ENCODE results near the gene CBS.
"Not testable (repeated sequence)": the region's sequence is repeated elsewhere in the genome, so short reads cannot be mapped to it uniquely, and the experiment has no call there.

CBS gene

DNA sequence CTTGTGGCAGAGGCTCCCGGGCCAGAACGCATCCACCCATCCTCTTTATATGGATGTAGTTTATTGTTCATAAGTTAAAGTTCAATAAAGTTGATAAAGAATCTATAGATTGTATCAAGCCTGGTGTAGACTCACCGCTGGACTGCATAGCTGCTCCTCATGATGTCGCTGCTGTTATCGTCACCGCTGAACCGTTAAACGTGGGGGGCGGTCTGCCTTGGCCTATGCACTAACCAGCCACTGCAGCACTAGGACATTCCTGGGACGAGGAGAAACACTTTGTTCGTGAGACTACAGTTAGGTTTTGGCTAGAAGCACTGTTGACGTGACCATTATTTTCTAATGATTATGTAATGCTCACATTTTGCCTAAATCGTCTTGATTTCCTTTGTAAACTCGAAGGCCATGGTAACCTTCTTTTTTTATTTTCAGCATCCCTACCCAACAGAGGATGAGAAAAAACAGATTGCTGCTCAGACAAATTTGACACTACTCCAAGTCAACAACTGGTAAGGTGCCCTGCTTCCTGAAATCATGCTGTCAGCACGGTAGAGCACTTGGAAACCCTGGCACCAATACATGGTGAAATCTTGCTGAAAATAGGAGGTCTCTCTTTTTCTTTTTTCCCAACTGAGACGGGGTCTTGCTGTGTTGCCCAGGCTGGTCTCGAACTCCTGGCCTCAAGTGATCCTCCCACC, 51.0 kb downstream of the CBS start:
- DNase-seq (ENCODE audit: low read depth): no peak

DNA sequence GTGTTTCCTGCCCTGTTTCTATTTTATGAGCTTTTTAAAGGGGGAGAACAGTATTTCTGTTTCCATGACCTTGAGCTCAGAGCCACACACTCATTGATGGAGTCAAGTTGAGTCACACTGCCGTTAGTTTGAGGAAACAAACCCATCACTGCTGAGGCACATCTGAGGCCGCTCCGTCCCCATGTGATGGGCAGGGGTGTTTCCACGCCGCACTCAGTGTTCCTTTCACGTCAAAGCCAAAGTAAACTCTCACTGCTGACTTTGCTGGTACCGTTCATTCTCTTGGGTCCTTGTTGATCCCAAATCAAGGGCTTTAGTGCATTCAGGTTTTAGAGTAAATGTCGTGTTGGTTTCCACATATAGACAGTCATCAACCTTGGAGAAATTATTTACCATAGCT, 52.5 kb downstream of the CBS start:
- no peak for DNase-seq (ENCODE audit: low read depth)

DNA sequence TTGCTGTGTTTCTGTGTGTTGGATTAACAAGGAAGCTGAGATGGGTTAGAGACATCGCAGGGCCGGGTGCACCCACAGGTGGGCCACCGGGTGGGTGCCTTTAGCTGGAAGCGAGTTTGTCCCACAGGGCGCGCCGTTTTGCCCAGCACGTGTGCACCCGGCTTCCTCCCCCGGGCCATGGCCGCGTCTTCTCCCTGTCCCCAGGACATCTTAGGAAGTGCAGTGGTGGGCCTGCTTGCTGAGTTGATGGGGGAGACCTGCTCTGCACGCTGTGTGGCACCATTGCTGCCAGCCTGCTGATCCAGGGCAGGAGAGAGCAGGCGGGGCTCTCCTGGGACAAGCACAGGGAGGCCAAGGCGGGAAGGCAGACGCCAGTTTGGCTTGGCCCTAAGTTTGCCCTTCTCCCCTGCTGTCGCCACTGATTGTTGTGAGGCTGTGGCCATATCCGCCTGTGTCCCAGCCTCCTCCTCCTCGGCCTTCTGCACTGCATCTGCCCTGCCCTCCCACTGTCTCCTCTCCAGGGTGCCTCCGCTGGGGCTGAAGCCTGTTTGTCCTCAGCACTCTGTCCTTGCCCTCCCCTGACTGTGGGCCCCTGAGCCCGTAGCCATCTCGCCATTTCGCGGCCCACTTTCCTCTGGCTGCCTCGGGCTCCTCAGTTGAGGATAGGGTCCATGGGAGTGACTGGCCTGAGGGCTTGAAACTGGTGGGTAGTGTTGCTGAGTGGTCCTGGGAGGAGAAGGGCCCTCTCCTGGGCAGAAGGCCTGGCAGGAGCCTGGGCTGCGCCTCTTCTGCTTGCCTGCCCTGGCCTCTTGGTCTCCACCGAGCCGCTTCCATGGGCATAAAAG, 53.7 kb downstream of the CBS start:
- DNase-seq (ENCODE audit: low read depth): no peak

DNA sequence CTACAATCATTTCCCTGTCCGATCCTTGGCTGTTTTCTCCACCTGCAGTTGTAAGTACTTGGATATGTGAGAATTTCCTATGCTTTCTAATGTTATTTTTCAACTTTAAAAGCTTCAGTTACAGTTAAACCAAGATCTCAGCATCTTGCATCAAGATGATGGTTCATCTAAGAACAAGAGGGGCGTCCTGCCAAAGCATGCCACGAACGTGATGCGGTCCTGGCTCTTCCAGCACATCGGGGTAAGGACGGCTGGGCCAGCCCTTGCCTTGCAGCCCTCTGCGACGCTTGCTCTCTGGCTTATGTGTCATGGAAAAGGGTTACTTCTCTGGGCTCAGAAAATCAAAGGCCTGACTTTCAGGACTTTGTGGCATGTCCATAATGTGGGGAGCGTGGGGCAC, 54.4 kb downstream of the CBS start:
- no peak for DNase-seq (ENCODE audit: low read depth)

DNA sequence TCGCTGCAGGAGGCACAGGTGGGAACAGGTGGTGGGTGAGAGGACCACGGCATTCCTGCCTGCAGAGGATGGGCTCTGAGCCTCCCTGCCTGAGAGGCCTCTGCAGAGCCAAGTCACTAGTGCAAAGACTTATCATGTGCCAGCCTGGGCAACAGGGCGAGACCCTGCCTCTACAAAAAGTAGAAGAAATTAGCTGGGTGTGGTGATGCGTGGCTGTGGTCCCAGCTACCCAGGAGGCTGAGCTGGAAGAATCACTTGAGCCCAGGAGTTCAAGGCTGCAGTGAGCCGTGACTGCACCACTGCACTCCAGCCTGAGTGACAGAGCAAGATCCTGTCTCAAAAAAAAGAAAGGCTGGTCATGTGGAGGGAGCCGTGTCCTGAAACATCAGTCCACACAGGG, 54.9 kb downstream of the CBS start:
- DNase-seq (ENCODE audit: low read depth): no peak

DNA sequence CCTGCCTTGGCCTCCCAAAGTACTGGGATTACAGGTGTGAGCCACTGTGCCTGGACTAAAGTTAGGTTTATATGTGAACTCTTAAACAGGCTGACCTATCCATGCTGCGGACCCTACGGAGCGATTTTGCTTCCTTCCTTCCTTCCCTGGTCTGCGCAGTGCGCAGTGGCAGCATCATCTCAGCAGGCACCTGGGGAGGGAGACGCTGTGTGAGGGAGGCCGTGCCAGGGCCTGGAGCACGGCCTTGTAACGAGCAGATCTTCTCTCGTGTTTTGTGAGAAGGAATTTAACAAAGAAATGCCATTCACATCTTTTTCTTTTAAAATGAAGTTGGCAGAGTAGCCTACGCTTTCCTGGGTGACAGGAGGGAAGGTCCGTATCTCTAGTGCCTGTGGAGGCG, 55.5 kb downstream of the CBS start:
- DNase-seq (ENCODE audit: low read depth): no peak

DNA sequence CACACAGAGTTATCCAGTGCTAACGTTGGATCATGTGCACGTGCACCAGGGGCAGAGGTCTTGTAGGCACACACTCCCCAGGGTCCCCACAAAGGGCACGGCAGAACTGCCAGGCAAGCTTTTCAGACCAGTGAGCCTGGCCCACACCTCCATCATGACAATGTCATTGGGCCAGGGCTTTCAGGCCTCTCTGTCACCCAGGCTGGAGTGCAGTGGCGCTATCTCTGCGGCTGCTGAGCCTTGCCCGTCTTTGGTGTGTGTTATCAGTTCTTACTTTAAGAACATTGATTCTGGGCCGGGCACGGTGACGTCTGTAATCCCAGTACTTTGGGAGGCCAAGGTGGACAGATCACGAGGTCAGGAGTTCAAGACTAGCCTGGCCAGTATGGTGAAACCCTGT, 57.1 kb downstream of the CBS start:
- no peak for DNase-seq (ENCODE audit: low read depth)

DNA sequence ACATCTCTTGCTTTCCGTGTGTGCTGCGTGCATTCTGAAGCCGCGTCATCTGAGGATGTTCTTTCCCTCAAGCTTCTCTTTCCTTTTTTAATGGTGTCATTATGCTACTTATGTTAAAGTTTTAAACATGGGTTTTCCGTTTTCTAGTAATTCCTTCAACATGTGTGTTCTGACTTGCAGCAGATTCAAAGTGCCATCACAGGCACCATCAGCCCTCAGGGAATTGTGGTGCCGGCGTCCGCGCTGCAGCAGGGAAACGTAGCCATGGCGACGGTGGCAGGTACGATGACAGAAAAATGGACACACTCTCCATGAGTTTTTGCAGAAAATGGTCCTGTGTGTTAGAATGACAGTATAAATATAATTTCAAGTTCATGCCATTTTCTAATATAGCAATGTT, 58.9 kb downstream of the CBS start:
- no peak for DNase-seq (ENCODE audit: low read depth)

DNA sequence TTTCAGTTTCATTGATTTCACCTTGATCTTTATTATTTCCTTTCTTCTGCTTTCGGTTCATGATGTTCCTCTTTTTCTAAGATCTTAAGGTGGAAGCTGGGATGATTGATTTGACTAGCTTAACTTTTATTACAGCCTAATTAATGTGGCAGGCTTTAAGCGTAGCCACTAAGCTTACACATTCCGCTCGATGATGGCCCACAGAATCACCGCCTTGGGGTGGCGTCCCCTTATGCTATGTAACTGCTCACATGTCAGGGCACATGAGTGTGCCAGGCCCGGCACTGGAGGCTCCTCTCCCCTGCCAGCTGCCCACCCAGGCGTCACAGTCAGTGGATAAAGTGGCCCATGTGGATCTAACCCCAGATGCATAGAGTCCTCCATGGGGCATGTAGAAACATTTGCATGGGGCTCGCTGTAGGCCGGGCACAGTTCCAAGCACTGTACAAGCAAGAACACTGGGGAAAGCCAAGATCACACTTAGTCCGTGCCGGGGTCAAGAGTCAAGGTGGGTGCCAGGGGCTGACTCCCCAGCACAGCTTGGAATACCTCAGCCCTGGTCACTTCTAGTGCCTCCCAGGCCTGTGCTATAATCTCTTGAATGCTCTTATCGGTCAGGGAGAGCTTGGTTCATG, 59.6 kb downstream of the CBS start:
- no peak for DNase-seq (ENCODE audit: low read depth)

DNA sequence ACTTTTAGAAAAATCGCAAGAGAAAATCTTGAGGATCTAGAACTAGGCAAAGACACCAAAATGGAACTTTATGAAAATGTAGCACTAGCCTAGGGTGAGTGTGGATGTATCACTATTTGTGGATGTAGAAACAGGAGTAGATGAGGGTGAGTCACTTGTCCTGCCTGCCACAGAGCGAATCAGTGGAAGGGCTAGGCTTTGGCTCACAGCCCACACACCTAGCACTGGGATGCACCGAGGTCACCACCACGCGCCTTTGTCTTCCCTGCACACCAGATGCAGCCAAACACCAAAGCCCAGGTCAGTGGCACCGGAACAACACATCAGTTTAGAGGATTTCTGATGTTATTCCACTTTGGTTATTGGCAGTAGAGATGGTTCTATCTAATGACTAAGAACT, 63.0 kb downstream of the CBS start:
- no peak for DNase-seq (ENCODE audit: low read depth)

DNA sequence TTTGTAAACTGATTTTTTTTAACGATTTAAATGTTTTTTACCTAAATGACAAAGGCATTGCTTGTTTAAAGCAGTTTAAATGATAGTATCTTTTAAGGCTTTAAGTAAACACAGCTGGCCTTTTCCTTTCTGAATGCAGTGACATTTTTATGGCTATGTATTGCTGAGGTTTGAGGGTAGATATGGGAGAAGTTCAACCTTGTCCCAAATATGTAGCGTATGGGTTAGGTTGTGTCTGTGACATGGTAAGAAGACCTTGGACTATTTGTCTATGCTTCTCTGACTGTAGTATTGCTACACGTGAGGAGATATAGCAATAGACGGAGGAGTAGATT, 68.8 kb downstream of the CBS start:
- DNase-seq (ENCODE audit: low read depth): no peak

DNA sequence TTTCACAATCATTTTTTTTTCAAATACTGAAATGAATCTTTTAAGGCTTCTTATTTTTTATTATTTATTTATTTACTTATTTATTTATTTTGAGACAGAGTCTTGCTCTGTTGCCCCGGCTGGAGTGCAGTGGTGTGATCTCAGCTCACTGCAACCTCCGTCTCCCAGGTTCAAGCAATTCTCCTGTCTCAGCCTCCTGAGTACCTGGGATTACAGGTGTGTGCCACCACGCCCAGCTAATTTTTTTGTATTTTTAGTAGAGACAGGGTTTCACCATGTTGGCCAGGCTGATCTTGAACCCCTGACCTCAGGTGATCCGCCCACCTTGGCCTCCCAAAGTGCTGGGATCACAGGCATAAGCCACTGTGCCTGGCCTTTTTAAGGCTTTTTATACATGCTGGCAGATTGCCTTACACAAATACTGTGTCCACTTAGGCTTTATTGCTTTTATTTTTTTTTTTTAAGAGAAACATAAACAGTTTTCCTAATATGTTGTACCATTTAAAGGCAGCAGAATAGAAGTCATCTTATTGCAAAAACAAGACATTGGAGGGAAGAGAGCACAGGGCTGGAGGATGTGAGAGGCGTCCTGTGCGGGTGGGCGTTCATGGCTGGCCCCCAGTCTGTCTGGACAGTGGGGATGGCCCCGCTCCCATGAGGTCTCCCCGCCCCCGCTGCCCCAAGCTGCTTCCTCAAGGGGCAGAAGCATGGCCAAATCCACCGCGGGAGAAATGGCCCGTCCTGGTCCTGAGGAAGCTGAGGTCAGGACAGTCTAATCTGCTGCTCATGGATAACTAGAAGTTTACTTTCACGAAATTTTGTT, 69.4 kb downstream of the CBS start:
- DNase-seq (ENCODE audit: low read depth): not testable (repeated sequence)

DNA sequence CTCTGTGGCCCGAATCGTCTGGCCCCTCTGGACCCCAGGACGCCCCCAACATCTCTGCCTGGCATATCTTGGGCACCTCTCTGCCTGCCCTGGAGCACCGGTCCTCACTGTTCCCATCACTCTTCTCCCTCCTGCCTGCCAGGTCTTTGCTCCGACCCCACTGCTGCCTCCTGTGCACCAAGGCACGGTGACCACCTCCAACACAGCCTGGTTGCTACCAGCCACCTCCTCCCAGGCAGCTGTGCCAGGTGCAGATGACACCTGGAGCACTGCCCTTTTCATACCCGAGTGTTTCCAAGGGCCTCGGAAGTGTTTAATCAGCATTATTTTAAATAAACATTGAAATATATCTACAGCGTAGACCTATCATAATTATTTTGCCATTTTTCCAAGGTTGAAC, 70.0 kb downstream of the CBS start:
- no peak for DNase-seq (ENCODE audit: low read depth)

DNA sequence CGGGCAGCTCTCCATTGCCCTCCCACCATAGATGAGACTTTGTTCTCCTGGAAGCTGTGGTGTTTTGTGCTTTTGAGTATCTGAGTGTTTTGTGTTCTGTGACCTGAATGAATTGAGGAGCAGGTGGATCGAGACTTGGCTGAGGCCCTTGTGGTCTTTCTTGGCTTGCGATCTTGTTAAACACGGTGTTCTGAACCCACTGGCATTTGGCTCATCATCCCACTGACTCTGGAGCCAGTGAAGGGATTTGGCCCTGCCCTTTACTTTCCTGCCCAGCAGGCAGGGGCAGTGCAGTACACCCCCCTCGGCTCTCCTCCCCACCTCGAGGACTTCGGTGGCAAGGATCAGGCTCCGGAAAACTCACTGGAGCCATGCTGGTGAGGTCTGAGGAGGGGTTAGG, 70.7 kb downstream of the CBS start:
- DNase-seq (ENCODE audit: low read depth): no peak
